ENCODE results near the gene CIITA.
A peak's percentile ranks its signal among the peaks of the same experiment; 100 is the strongest.

The CIITA gene

GRCh38 chr16:10934325-10935107, 57.5 kb downstream of the CIITA start:
- H3K4me2 ChIP-seq (ENCODE audit: low read length) = no peak overlapping the region
- no peak overlapping the region for H3K4me3 ChIP-seq (ENCODE audit: low read length)
- no peaks in the 10 kb centered on the region for H3K27me3 ChIP-seq (ENCODE audit: control insufficient read depth, insufficient read depth, low read length)
- H3K9ac ChIP-seq (ENCODE audit: low read depth, low read length) = no peak overlapping the region
- peaks cover 30% of the 10 kb centered on the region for H3K4me1 ChIP-seq (ENCODE audit: control insufficient read depth, insufficient read depth, low read length)
- peaks cover 36% of the 10 kb centered on the region for H3K36me3 ChIP-seq (ENCODE audit: insufficient read depth, low read length)
- no peaks in the 10 kb centered on the region for H3K9me3 ChIP-seq (replicated peaks; ENCODE audit: low read length)

GRCh38 chr16:10935226-10935915, 58.4 kb downstream of the CIITA start:
- Histone ChIP-seq H3K4me2 (ENCODE audit: low read length) (no peak overlapping the region), H3K36me3 (ENCODE audit: insufficient read depth, low read length) (peaks cover 40% of the 10 kb centered on the region), H3K9me3 (replicated peaks; ENCODE audit: low read length) (no peaks in the 10 kb centered on the region), H3K4me1 (ENCODE audit: control insufficient read depth, insufficient read depth, low read length) (peaks cover 35% of the 10 kb centered on the region), H3K27me3 (ENCODE audit: control insufficient read depth, insufficient read depth, low read length) (no peaks in the 10 kb centered on the region), H3K4me3 (ENCODE audit: low read length) (no peak overlapping the region), H3K9ac (ENCODE audit: low read depth, low read length) (no peak overlapping the region)

- H3K9me3 ChIP-seq (replicated peaks; ENCODE audit: low read length) = no peaks in the 10 kb centered on the region
- peaks cover 41% of the 10 kb centered on the region for H3K4me1 ChIP-seq (ENCODE audit: control insufficient read depth, insufficient read depth, low read length)
- H3K4me2 ChIP-seq (ENCODE audit: low read length) = no peak overlapping the region
- H3K4me3 ChIP-seq (ENCODE audit: low read length) = no peak overlapping the region
- no peak overlapping the region for H3K9ac ChIP-seq (ENCODE audit: low read depth, low read length)
- H3K36me3 ChIP-seq (ENCODE audit: insufficient read depth, low read length) = peaks cover 36% of the 10 kb centered on the region
- no peaks in the 10 kb centered on the region for H3K27me3 ChIP-seq (ENCODE audit: control insufficient read depth, insufficient read depth, low read length)
These were observed 59.4 kb downstream of the CIITA start for GRCh38 chr16:10936272-10936984.

GRCh38 chr16:10937068-10937859, 60.3 kb downstream of the CIITA start:
- peak overlapping the region; percentile 6 for H3K4me3 ChIP-seq (ENCODE audit: low read length)
- peak overlapping the region; percentile 30 for H3K4me2 ChIP-seq (ENCODE audit: low read length)
- no peaks in the 10 kb centered on the region for H3K9me3 ChIP-seq (replicated peaks; ENCODE audit: low read length)
- H3K9ac ChIP-seq (ENCODE audit: low read depth, low read length) = no peak overlapping the region
- H3K27me3 ChIP-seq (ENCODE audit: control insufficient read depth, insufficient read depth, low read length) = no peaks in the 10 kb centered on the region
- H3K4me1 ChIP-seq (ENCODE audit: control insufficient read depth, insufficient read depth, low read length) = peaks cover 41% of the 10 kb centered on the region
- H3K36me3 ChIP-seq (ENCODE audit: insufficient read depth, low read length) = peaks cover 31% of the 10 kb centered on the region

- Histone ChIP-seq H3K36me3 (ENCODE audit: insufficient read depth, low read length) (peaks cover 28% of the 10 kb centered on the region), H3K4me1 (ENCODE audit: control insufficient read depth, insufficient read depth, low read length) (peaks cover 49% of the 10 kb centered on the region), H3K4me2 (ENCODE audit: low read length) (peak overlapping the region; percentile 97), H3K9me3 (replicated peaks; ENCODE audit: low read length) (no peaks in the 10 kb centered on the region), H3K9ac (ENCODE audit: low read depth, low read length) (no peak overlapping the region), H3K4me3 (ENCODE audit: low read length) (no peak overlapping the region), H3K27me3 (ENCODE audit: control insufficient read depth, insufficient read depth, low read length) (no peaks in the 10 kb centered on the region)
These were observed 61.3 kb downstream of the CIITA start for GRCh38 chr16:10938321-10938720.

- peaks cover 23% of the 10 kb centered on the region for H3K36me3 ChIP-seq (ENCODE audit: insufficient read depth, low read length)
- H3K4me3 ChIP-seq (ENCODE audit: low read length) = peak overlapping the region; percentile 83
- H3K27me3 ChIP-seq (ENCODE audit: control insufficient read depth, insufficient read depth, low read length) = no peaks in the 10 kb centered on the region
- peaks cover 54% of the 10 kb centered on the region for H3K4me1 ChIP-seq (ENCODE audit: control insufficient read depth, insufficient read depth, low read length)
- H3K9me3 ChIP-seq (replicated peaks; ENCODE audit: low read length) = no peaks in the 10 kb centered on the region
- no peak overlapping the region for H3K9ac ChIP-seq (ENCODE audit: low read depth, low read length)
- H3K4me2 ChIP-seq (ENCODE audit: low read length) = peak overlapping the region; percentile 97
These were observed 62.0 kb downstream of the CIITA start for GRCh38 chr16:10938796-10939648.

- H3K9ac ChIP-seq (ENCODE audit: low read depth, low read length) = peak overlapping the region; percentile 8
- peak overlapping the region; percentile 83 for H3K4me3 ChIP-seq (ENCODE audit: low read length)
- no peaks in the 10 kb centered on the region for H3K27me3 ChIP-seq (ENCODE audit: control insufficient read depth, insufficient read depth, low read length)
- H3K4me2 ChIP-seq (ENCODE audit: low read length) = peak overlapping the region; percentile 97
- H3K36me3 ChIP-seq (ENCODE audit: insufficient read depth, low read length) = peaks cover 23% of the 10 kb centered on the region
- no peaks in the 10 kb centered on the region for H3K9me3 ChIP-seq (replicated peaks; ENCODE audit: low read length)
- peaks cover 54% of the 10 kb centered on the region for H3K4me1 ChIP-seq (ENCODE audit: control insufficient read depth, insufficient read depth, low read length)
These were observed 62.7 kb downstream of the CIITA start for GRCh38 chr16:10939649-10940234.

- H3K4me2 ChIP-seq (ENCODE audit: low read length) = peak overlapping the region; percentile 97
- no peaks in the 10 kb centered on the region for H3K9me3 ChIP-seq (replicated peaks; ENCODE audit: low read length)
- peak overlapping the region; percentile 83 for H3K4me3 ChIP-seq (ENCODE audit: low read length)
- H3K36me3 ChIP-seq (ENCODE audit: insufficient read depth, low read length) = peaks cover 21% of the 10 kb centered on the region
- peak overlapping the region; percentile 83 for H3K9ac ChIP-seq (ENCODE audit: low read depth, low read length)
- H3K27me3 ChIP-seq (ENCODE audit: control insufficient read depth, insufficient read depth, low read length) = no peaks in the 10 kb centered on the region
- H3K4me1 ChIP-seq (ENCODE audit: control insufficient read depth, insufficient read depth, low read length) = peaks cover 60% of the 10 kb centered on the region
These were observed 63.6 kb downstream of the CIITA start for GRCh38 chr16:10940501-10941079.

- Histone ChIP-seq H3K9ac (ENCODE audit: low read depth, low read length) (peak overlapping the region; percentile 83), H3K27me3 (ENCODE audit: control insufficient read depth, insufficient read depth, low read length) (no peaks in the 10 kb centered on the region), H3K9me3 (replicated peaks; ENCODE audit: low read length) (no peaks in the 10 kb centered on the region), H3K4me2 (ENCODE audit: low read length) (peak overlapping the region; percentile 97), H3K4me3 (ENCODE audit: low read length) (peak overlapping the region; percentile 83), H3K4me1 (ENCODE audit: control insufficient read depth, insufficient read depth, low read length) (peaks cover 64% of the 10 kb centered on the region), H3K36me3 (ENCODE audit: insufficient read depth, low read length) (peaks cover 19% of the 10 kb centered on the region)
These were observed 64.3 kb downstream of the CIITA start for GRCh38 chr16:10941127-10941933.
